Neuron (in vitro differentiated cells): ENCODE results near the gene MYB.
A peak's percentile ranks its signal among the peaks of the same experiment; 100 is the strongest.

Source experiments
- H2AFZ ChIP-seq: one replicate; pipeline ENCODE4 v1.6.1; 2013; ENCODE audit warnings: low read depth, mild to moderate bottlenecking, inconsistent platforms, low read length, moderate library complexity
- H3K27me3 ChIP-seq: one replicate; pipeline ENCODE4 v1.6.1; 2013; ENCODE audit warnings: low read length; ENCODE audit not compliant: insufficient read depth
- H3K36me3 ChIP-seq: one replicate; pipeline ENCODE4 v1.6.1; 2013; ENCODE audit warnings: low read length; ENCODE audit not compliant: insufficient read depth
- H3K4me1 ChIP-seq: one replicate; pipeline ENCODE4 v1.6.1; 2013; ENCODE audit warnings: low read length; ENCODE audit not compliant: insufficient read depth
- H3K4me3 ChIP-seq: 2 replicates; pipeline ENCODE4 v1.5.1; 2013; ENCODE audit warnings: mild to moderate bottlenecking, low read length, moderate library complexity
- H3K9me3 ChIP-seq: one replicate; pipeline ENCODE4 v1.6.1; 2013; ENCODE audit warnings: low read length

The MYB gene

DNA sequence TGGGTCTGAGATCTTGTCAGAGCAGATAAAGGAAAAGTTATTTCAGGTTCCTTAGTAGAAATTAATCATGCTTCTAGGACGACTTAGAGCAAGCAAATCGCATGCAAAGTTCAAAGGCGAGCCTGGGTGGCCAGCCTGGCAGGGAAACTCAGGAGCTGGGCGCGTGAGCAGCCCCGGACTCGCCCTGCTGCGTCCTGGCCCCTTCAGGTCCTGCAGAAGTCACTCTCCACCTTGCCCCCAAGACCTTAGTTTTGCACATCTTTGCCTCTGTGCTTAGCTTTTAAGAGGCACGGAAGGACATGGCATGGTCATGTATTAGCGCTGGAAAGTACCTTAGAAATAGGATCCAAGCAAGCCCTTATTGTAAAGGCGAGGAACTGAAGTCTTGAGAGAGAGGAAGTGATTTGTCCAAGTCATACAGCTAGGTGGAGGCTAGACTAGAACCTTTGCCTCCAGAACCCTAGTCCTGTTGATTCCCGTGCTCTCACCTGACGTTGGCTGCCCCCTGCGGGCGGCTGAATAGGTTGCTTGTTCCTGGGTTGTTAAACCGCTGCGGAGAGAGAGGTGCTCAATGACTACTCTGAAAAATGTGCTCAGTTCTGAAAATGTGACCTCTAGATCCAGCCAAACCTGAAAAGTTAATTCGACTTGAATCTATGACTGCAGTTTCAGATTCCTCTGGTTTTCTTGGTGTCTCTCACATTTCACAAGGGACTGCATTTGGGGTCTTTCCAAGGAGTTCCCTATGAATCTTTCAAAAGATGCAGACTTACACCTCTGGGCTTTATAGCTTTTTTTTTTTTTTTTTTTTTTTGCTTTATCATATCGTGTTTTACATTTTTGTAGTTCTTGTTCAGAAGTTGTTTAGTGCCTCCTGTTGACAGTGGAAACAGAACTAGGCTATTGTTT lies 2.7 kb downstream of the MYB start:
- Histone ChIP-seq H3K27me3 (peaks cover 21% of the 10 kb centered on the region), H3K36me3 (no peaks in the 10 kb centered on the region)

DNA sequence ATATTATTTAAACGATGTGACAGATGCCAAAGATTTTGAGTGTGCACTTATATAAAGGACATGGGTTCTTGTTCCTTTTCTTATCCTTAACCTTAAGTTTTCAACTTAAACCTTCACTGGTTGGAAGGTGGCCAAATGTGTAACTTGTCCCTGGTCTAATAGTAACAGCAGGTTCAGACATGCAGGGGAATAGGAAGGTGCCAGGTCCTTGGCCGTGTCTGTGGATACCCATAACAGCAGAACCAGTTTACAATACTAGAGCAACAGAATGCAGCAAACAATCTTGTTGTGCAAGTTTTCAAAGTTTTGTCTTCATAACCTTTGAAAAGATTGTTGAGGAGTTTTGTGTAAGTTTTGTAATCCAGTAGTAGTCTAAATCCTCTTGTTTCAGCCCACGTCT lies 4.4 kb downstream of the MYB start:
- H3K27me3 ChIP-seq, result peaks cover 12% of the 10 kb centered on the region
- H3K4me1 ChIP-seq, result peaks cover 24% of the 10 kb centered on the region
- H2AFZ ChIP-seq, result no peak overlapping the region
- no peak overlapping the region for H3K4me3 ChIP-seq
- H3K9me3 ChIP-seq, result no peaks in the 10 kb centered on the region
- H3K36me3 ChIP-seq, result peaks cover 7% of the 10 kb centered on the region

More for the DNA sequence above, 2.7 kb downstream of the MYB start:
- Histone ChIP-seq H3K9me3 (no peaks in the 10 kb centered on the region), H3K4me1 (peaks cover 26% of the 10 kb centered on the region), H3K4me3 (peak overlapping the region; percentile 81), H2AFZ (peak overlapping the region; percentile 89)

DNA sequence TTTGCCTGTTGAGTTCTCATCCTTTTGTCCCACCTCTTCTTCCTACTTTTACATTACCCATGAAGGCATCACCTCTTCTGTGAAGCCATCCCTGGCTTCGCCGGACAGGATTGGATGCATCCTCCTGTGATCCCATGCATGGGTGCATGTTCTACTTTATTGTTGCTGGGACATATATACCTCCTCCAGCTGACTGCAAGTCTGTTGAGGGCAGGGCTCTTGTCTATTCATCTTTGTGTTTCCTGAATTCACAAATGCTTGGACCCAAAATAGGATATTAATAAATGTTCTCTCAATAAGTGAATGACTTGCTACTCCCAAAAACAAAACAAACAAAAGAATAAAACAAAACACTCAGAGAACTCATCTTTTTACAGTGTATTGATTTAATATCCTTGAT lies 5.1 kb downstream of the MYB start:
- peaks cover 24% of the 10 kb centered on the region for H3K4me1 ChIP-seq
- H3K4me3 ChIP-seq, result no peak overlapping the region
- H2AFZ ChIP-seq, result no peak overlapping the region
- peaks cover 12% of the 10 kb centered on the region for H3K27me3 ChIP-seq
- peaks cover 7% of the 10 kb centered on the region for H3K36me3 ChIP-seq
- H3K9me3 ChIP-seq, result no peaks in the 10 kb centered on the region

GRCh38 chr6:135187372-135187771 lies 6.3 kb downstream of the MYB start:
- Histone ChIP-seq H3K27me3 (peaks cover 12% of the 10 kb centered on the region), H3K36me3 (peaks cover 9% of the 10 kb centered on the region), H3K4me3 (no peak overlapping the region), H3K9me3 (no peaks in the 10 kb centered on the region), H3K4me1 (peaks cover 16% of the 10 kb centered on the region), H2AFZ (no peak overlapping the region)

DNA sequence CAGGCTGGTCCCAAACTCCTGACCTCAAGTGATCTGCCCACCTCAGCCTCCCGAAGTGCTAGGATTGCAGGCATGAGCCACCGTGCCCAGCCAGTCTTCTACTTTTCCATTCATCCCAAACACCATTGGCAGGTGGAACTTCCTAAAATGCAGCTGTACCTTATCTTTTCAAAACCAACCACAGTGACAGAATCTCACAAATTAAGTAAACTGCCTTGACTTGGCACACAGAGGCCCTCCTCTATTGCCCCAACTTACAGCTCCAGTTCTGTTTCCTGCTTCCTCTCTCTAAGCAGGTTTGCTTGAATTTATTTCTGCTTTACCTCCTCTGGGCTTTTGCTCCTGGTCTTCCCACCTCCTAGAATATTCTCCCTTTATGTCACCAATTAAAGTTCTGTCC lies 7.6 kb downstream of the MYB start:
- peaks cover 4% of the 10 kb centered on the region for H3K27me3 ChIP-seq
- H3K4me3 ChIP-seq, result no peak overlapping the region
- peaks cover 6% of the 10 kb centered on the region for H3K4me1 ChIP-seq
- H3K36me3 ChIP-seq, result peaks cover 16% of the 10 kb centered on the region
- H3K9me3 ChIP-seq, result no peaks in the 10 kb centered on the region
- no peak overlapping the region for H2AFZ ChIP-seq

GRCh38 chr6:135189344-135189743 lies 8.2 kb downstream of the MYB start:
- Histone ChIP-seq H2AFZ (no peak overlapping the region), H3K36me3 (peaks cover 23% of the 10 kb centered on the region), H3K9me3 (no peaks in the 10 kb centered on the region), H3K4me1 (peaks cover 5% of the 10 kb centered on the region), H3K27me3 (no peaks in the 10 kb centered on the region), H3K4me3 (no peak overlapping the region)

DNA sequence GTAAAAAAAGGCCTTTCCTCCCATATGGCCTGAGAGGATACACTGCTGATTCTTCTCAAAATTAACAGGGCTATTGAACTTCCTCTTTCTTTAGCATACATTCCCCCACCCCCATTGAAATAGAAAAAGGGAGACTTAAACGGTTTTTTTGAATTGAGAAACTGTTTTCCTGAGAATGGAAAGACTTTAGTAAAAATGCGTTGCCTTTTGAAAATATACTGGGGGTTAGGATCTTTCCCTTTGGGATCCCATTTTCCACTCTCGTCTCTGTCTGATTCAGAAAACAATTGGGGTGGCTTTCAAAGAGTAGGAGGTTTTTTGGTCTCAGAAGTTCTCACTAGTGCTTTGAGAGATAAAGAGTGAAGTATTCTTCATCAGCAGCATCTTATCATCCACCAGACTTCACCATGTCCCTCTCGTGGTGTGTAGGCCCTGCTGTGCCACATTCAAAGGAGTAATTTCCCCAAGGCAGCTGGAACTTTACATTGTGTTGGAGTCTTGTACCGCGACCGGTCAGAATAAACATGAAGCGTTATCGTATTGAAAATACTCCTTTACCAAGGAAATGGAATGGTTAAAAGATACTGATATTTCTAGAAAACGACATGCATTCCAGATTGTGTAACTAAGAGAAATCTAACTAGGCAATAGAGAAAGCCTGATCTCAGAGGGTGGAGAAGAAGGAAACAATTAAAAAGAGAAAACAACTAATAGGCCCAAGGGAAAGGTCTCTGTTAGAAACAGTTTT lies 10.6 kb downstream of the MYB start:
- Histone ChIP-seq H3K4me1 (peaks cover 5% of the 10 kb centered on the region), H3K27me3 (no peaks in the 10 kb centered on the region), H2AFZ (no peak overlapping the region), H3K4me3 (no peak overlapping the region), H3K36me3 (peaks cover 36% of the 10 kb centered on the region), H3K9me3 (no peaks in the 10 kb centered on the region)

DNA sequence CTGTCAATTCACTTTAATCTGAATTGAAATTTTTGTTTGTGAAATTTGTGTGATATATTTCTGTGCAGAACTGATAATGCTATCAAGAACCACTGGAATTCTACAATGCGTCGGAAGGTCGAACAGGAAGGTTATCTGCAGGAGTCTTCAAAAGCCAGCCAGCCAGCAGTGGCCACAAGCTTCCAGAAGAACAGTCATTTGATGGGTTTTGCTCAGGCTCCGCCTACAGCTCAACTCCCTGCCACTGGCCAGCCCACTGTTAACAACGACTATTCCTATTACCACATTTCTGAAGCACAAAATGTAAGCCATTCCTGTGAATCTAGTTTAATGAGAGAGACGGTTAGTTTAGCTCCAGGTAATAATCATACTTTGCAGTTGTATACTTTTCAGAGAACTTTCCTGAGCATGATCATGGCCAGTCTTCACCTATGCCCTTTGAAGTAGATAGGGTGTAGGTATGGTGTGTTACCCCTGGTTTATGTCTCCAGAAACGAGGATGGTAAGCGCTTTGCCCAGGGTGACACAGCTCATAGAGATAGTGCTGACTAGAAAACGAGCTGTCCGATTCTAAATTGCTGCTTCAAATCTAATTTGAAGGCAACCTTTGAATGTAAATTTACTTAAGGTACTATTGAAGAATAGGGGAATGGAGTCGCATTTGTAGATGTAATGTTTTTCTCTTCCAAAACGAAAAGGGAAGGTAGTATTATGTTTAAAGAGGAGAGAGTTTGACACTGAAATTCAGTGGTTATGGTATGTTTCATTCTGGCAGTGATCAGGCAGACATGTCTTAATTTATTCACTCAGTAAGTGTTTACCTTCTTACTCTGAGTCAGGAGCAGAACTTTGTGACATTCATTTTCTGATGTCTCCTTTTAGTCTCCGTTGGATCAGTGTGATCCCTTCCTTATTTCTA lies 11.4 kb downstream of the MYB start:
- H3K36me3 ChIP-seq, result peaks cover 44% of the 10 kb centered on the region
- H3K4me1 ChIP-seq, result peaks cover 5% of the 10 kb centered on the region
- no peaks in the 10 kb centered on the region for H3K27me3 ChIP-seq
- H3K9me3 ChIP-seq, result no peaks in the 10 kb centered on the region
- no peak overlapping the region for H3K4me3 ChIP-seq
- no peak overlapping the region for H2AFZ ChIP-seq

GRCh38 chr6:135193221-135193620 lies 12.1 kb downstream of the MYB start:
- Histone ChIP-seq H3K4me3 (no peak overlapping the region), H3K36me3 (peaks cover 46% of the 10 kb centered on the region), H3K4me1 (peaks cover under 1% of the 10 kb centered on the region), H2AFZ (no peak overlapping the region), H3K27me3 (no peaks in the 10 kb centered on the region), H3K9me3 (no peaks in the 10 kb centered on the region)

DNA sequence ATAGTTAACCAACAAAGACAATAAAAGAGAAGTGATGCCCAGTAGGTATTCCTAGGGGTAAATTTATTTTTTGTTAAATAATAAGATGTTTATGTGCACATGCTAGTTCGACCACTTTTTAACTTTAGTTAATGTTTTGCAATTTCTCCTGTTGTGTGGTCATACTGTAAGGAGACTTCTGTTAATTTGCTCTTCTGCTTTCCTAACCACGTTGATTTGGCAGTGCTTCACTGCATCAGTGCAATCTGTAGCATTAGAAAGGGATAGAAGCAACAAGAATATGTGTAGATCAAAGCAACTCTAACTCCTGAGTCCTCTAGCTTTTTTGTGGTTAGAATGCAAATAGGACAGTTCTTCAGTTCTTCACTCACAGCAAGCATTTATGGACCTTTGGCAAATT lies 13.9 kb downstream of the MYB start:
- Histone ChIP-seq H3K36me3 (peaks cover 48% of the 10 kb centered on the region), H3K27me3 (no peaks in the 10 kb centered on the region), H2AFZ (no peak overlapping the region), H3K9me3 (no peaks in the 10 kb centered on the region), H3K4me3 (no peak overlapping the region), H3K4me1 (no peaks in the 10 kb centered on the region)

GRCh38 chr6:135195522-135195921 lies 14.4 kb downstream of the MYB start:
- Histone ChIP-seq H3K27me3 (no peaks in the 10 kb centered on the region), H3K9me3 (no peaks in the 10 kb centered on the region), H3K4me1 (no peaks in the 10 kb centered on the region), H3K4me3 (no peak overlapping the region), H3K36me3 (peaks cover 51% of the 10 kb centered on the region), H2AFZ (no peak overlapping the region)

DNA sequence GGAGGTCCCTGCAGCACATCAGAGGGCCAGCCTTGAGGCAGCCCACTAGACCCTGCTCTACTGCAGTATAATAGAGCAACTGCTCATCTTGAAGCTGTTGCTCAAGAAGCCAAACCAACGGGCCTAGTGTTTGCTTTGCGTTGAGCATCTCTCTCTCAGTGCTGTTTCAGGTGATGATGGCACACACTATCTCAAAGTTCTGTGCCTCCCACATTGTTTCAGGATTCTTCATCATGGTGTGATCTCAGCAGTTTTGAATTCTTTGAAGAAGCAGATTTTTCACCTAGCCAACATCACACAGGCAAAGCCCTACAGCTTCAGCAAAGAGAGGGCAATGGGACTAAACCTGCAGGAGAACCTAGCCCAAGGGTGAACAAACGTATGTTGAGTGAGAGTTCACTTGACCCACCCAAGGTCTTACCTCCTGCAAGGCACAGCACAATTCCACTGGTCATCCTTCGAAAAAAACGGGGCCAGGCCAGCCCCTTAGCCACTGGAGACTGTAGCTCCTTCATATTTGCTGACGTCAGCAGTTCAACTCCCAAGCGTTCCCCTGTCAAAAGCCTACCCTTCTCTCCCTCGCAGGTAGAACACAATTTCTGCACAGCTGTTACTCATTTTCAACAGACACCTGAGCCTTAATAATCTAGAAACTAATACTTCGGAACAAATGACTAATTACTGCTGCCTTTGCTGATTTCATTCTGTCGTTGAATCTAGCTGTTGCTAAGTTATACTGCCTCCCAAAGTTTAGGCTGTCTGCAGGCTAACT lies 15.8 kb downstream of the MYB start:
- Histone ChIP-seq H3K4me1 (no peaks in the 10 kb centered on the region), H3K9me3 (no peaks in the 10 kb centered on the region), H3K4me3 (no peak overlapping the region), H2AFZ (no peak overlapping the region), H3K36me3 (peaks cover 51% of the 10 kb centered on the region), H3K27me3 (no peaks in the 10 kb centered on the region)
